Anterior cingulate cortex (tissue), 58 donors: ENCODE measurements around the gene LEF1.

Source experiments
- DNase-seq, 58 donors: peaks; one replicate each; lab custom pipeline; 2025; lab: John Stamatoyannopoulos, UW

The LEF1 gene

GRCh38 chr4:108180513-108180912 is 11.8 kb upstream of the LEF1 start:
- DNase-seq = no peak

DNA sequence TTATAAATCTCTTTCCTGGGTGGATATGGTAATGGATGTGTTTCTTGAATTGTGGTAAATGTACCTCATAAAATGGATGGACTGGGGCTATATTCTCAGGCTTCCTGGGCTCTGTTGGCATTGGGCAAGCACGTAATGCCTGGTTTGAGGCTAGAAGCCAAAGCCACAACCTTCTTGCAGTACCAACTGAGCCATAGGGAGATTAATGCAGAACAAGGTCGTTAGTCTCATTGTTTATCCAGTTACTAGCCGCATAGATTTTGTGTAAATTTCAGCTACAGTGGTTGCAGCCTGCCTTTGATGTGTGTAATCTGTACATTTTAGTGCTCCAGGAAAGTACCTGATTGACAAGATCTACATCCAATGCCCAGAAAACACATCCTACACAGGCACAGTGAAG is 7.2 kb upstream of the LEF1 start:
- DNase-seq = no peak

DNA sequence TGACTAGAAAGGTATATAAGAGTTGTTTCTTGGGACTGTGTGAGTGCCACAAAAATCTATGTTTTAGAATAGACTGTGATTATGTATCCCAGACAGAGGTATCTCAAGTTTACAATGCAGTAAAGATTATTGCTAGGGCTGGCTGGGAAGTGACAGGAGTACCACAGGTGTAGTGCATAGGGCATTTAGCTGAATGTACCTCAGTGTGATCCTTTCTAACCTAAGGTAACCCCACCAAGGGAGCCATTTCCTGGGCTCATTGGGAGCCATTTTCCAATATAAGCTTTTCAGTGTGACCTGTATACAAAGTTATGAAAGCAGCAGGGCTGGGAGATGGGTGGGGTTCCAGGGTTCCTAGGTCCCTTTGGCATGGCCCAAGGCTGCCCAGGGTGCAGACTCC is 6.1 kb upstream of the LEF1 start:
- DNase-seq = no peak

DNA sequence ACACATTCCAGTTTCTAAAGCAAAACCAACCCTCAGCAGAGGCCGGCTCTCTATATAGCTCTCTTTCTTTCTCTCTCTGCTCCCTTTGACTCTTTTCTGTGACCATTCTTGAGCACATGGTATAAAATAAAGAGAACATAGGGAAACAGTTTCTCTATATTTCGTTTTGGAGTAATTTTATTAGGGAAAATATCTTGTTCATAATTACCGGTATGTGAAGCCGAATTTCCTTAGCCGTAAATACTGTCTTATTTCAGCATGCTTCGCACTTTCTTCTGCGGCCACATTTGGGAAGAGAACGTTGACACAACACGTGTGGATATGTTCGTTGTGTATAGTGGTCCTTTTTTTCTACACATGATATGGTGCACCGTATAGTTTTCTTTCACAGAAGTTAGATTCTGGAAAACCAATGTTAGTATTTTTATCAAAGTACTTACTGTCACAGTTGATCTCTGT is 4.9 kb upstream of the LEF1 start:
- no peak for DNase-seq

- DNase-seq = no peak
Observed at GRCh38 chr4:108172753-108173598, 4.2 kb upstream of the LEF1 start.

- no peak for DNase-seq
Observed at GRCh38 chr4:108172231-108172752, 3.6 kb upstream of the LEF1 start.

- DNase-seq = no peak
Observed at GRCh38 chr4:108171339-108172230, 2.9 kb upstream of the LEF1 start.

- DNase-seq = no peak
Observed at GRCh38 chr4:108170631-108171338, 2.1 kb upstream of the LEF1 start.

- DNase-seq = no peak
Observed at GRCh38 chr4:108169664-108170063, 932 bp upstream of the LEF1 start.

GRCh38 chr4:108168160-108168670 is 517 bp downstream of the LEF1 start:
- no peak for DNase-seq

GRCh38 chr4:108166441-108167315 is 2.1 kb downstream of the LEF1 start:
- no peak for DNase-seq

GRCh38 chr4:108166038-108166437 is 2.7 kb downstream of the LEF1 start:
- DNase-seq = no peak

GRCh38 chr4:108165586-108165985 is 3.1 kb downstream of the LEF1 start:
- DNase-seq = no peak

DNA sequence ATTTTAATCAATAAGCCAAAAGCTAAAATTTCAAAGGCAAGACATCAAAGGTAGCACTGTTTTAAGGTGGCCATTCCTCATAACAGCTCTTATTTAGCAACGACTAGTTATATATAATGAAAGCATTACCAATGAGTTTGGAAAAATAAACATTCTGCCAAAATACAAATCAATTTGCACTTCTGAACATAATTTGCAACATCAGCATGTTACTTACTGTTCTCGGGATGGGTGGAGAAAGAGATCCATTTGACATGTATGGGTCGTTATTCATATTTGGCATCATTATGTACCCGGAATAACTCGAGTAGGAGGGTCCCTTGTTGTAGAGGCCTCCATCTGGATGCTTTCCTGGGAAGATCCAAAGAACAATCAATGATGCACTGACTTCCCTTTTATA is 5.4 kb downstream of the LEF1 start:
- DNase-seq = no peak

- no peak for DNase-seq
Observed at GRCh38 chr4:108160741-108161352, 7.9 kb downstream of the LEF1 start.

DNA sequence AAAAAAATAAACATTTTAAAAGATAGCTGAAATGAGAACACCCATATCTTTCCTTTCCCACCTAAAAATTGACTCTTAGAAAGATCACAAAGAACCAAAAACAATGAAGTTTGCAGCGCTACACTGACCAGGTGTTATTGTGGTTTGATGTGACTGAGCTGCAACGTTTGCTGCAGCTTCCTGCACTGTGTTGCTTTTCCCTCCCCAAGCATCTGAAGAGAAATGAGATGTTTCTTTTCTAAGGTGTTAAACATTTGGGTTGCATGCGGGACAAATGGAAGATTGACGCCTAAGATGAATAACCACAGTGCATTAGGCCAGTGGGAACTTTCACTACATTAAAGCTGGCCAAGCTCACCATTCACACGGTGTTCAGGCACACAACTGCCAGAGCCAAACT is 8.9 kb downstream of the LEF1 start:
- no peak for DNase-seq

DNA sequence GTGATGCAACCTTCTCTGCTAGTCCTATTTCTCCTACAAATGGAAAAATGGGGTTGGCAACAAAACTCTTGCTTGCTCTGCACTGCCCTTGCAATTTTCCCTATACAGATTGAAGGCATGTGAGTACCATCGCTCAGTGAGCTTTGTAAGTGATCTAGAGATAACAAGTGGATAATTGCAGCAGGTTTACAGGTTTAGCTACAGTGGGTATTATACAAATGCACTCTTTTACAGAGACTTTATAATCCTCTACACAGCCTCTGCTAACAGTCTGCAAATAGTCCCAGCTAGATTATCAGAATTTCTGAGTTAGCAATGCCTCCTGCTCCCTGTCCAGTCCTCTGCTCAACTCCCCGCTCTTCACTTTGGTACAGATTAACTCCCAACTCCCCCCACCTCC is 11.1 kb downstream of the LEF1 start:
- DNase-seq = no peak

- DNase-seq = no peak
Observed at GRCh38 chr4:108156391-108156790, 12.3 kb downstream of the LEF1 start.

DNA sequence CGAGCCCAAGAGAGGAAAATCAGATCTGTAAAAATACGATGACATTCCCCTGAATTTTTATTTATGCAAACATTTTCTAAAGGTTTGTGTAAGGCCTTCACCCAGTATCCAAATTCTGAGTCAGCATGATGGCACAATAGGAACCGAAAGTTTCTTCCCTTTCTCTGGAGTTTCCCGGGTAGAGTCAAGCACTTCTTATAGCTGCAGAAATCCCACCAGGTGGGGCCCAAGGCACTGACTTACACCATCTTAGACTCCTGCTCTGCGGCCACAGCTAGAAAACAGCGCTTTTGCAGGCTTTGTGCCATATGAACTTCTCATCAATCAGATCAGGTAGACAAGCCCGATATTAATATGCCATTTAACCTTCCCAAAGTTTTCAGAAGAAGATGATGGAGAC is 13.4 kb downstream of the LEF1 start:
- DNase-seq = no peak
